ENCODE data around the gene BASP1.
"Not testable (repeated sequence)": the region's sequence is repeated elsewhere in the genome, so short reads cannot be mapped to it uniquely, and the experiment has no call there.

BASP1 gene

GRCh38 chr5:17257705-17258273, 40.4 kb downstream of the BASP1 start:
- DNase-seq (ENCODE audit: low read depth), result no peak
- Histone ChIP-seq H3K27me3 (replicated peaks; ENCODE audit: control insufficient read depth, insufficient read depth, low read length) (no peaks in the 10 kb centered on the region), H3K36me3 (ENCODE audit: control insufficient read depth, insufficient read depth, low read length, severe bottlenecking) (no peaks in the 10 kb centered on the region), H3K4me3 (ENCODE audit: low read length) (no peak overlapping the region), H3K4me1 (ENCODE audit: control insufficient read depth, insufficient read depth, low read length) (peaks cover 46% of the 10 kb centered on the region), H3K9ac (ENCODE audit: low read length) (no peak overlapping the region), H3K9me3 (ENCODE audit: control insufficient read depth, low read length) (no peaks in the 10 kb centered on the region)

- Histone ChIP-seq H3K27me3 (replicated peaks; ENCODE audit: control insufficient read depth, insufficient read depth, low read length) (no peaks in the 10 kb centered on the region), H3K36me3 (ENCODE audit: control insufficient read depth, insufficient read depth, low read length, severe bottlenecking) (no peaks in the 10 kb centered on the region), H3K4me1 (ENCODE audit: control insufficient read depth, insufficient read depth, low read length) (peaks cover 44% of the 10 kb centered on the region)
These were observed 41.0 kb downstream of the BASP1 start for GRCh38 chr5:17258431-17258830.

DNA sequence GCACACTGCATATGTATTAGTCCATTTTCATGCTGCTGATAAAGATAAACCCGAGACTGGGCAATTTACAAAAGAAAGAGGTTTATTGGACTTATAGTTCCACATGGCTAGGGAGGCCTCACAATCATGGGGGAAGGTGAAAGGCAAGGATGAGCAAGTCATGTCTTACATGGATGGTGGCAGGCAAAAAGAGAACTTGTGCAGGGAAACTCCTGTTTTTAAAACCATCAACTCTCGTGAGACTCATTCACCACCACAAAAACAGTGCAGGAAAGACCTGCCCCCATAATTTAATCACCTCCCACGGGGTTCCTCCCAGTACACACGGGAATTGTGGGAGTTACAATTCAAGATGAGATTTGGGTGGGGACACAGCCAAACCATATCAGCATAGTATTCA, 41.6 kb downstream of the BASP1 start:
- not testable (repeated sequence) for DNase-seq (ENCODE audit: low read depth); H3K36me3 ChIP-seq (ENCODE audit: control insufficient read depth, insufficient read depth, low read length, severe bottlenecking); H3K9ac ChIP-seq (ENCODE audit: low read length); H3K9me3 ChIP-seq (ENCODE audit: control insufficient read depth, low read length); H3K27me3 ChIP-seq (replicated peaks; ENCODE audit: control insufficient read depth, insufficient read depth, low read length); H3K4me3 ChIP-seq (ENCODE audit: low read length)
- peaks cover 44% of the 10 kb centered on the region for H3K4me1 ChIP-seq (ENCODE audit: control insufficient read depth, insufficient read depth, low read length)

More at GRCh38 chr5:17258431-17258830, 41.0 kb downstream of the BASP1 start:
- no peak overlapping the region for H3K4me3 ChIP-seq (ENCODE audit: low read length)
- H3K9ac ChIP-seq (ENCODE audit: low read length), result no peak overlapping the region
- DNase-seq (ENCODE audit: low read depth), result no peak
- H3K9me3 ChIP-seq (ENCODE audit: control insufficient read depth, low read length), result no peaks in the 10 kb centered on the region

DNA sequence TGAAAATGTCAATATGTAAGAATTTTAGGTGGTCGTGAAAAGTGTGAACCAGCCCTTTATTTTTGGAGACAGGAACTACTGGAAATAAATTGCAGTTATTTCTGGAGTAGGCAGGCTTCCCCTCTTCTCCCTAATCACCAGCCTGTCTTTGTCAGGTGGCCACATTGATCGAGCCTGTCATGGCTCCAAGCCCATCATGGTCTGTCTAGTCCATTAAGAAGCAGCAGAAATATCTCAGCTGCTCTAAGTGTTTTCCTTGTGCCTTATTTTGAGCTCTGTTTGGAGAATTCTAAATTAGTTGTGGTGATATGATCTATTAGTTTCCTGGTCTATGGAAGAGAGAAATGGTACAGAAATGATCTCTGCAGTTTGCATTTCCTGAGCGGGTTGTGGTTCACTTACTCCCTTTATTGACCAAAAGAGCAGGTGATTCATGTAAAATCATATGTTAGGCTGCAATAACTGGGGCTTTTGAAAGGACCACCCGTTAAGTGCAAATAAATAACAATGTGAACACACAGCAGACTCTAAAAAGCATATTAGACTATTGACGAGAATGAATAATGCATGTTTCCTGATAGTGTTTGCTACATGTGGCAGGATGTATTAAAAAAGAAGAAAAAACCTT, 42.3 kb downstream of the BASP1 start:
- Histone ChIP-seq H3K27me3 (replicated peaks; ENCODE audit: control insufficient read depth, insufficient read depth, low read length) (no peaks in the 10 kb centered on the region), H3K4me1 (ENCODE audit: control insufficient read depth, insufficient read depth, low read length) (peaks cover 43% of the 10 kb centered on the region), H3K36me3 (ENCODE audit: control insufficient read depth, insufficient read depth, low read length, severe bottlenecking) (peaks cover 3% of the 10 kb centered on the region), H3K9ac (ENCODE audit: low read length) (no peak overlapping the region), H3K9me3 (ENCODE audit: control insufficient read depth, low read length) (no peaks in the 10 kb centered on the region), H3K4me3 (ENCODE audit: low read length) (no peak overlapping the region)
- no peak for DNase-seq (ENCODE audit: low read depth)

DNA sequence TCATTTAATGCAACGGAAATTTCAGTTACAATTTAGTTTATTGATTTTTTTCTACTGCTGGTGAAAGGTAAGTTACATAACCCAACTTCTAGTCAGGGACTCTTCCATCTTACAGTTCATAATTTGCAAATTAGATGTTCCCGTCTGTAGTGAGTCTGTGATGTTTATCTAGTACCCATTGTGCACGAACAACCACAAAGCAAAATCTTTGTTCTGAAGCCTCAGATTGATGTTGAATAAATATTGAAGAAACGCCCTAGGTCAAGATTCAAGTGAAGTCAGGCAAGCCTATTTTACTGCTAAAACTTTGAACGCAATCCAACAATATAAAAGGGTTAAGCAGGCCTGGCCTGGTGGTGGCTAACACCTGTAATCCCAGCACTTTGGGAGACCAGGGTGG, 43.1 kb downstream of the BASP1 start:
- Histone ChIP-seq H3K4me3 (ENCODE audit: low read length) (no peak overlapping the region), H3K9me3 (ENCODE audit: control insufficient read depth, low read length) (no peaks in the 10 kb centered on the region), H3K36me3 (ENCODE audit: control insufficient read depth, insufficient read depth, low read length, severe bottlenecking) (peaks cover 3% of the 10 kb centered on the region), H3K4me1 (ENCODE audit: control insufficient read depth, insufficient read depth, low read length) (peaks cover 35% of the 10 kb centered on the region), H3K9ac (ENCODE audit: low read length) (no peak overlapping the region), H3K27me3 (replicated peaks; ENCODE audit: control insufficient read depth, insufficient read depth, low read length) (no peaks in the 10 kb centered on the region)
- no peak for DNase-seq (ENCODE audit: low read depth)

GRCh38 chr5:17261075-17261474, 43.6 kb downstream of the BASP1 start:
- Histone ChIP-seq H3K9ac (ENCODE audit: low read length) (no peak overlapping the region), H3K4me1 (ENCODE audit: control insufficient read depth, insufficient read depth, low read length) (peaks cover 30% of the 10 kb centered on the region), H3K27me3 (replicated peaks; ENCODE audit: control insufficient read depth, insufficient read depth, low read length) (no peaks in the 10 kb centered on the region), H3K9me3 (ENCODE audit: control insufficient read depth, low read length) (no peaks in the 10 kb centered on the region), H3K4me3 (ENCODE audit: low read length) (no peak overlapping the region), H3K36me3 (ENCODE audit: control insufficient read depth, insufficient read depth, low read length, severe bottlenecking) (peaks cover 3% of the 10 kb centered on the region)
- no peak for DNase-seq (ENCODE audit: low read depth)

DNA sequence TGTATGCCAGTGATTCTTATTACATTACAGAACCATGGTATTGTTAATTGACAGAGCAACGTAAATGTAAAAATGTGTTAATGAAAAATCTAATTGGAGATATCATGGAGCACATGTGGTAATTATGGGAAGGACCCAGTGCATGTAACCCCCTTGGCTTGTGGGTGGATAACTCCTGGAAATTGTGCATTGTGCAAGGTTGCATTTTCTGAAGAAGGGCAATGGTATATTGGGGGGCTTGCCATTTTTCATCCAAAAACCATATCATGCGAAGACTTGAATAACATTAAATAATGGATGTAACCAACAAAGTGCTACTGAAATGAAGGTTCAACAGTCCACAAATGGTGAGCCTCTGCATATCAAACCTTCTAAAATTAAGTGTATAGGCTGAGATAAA, 47.6 kb downstream of the BASP1 start:
- peaks cover 14% of the 10 kb centered on the region for H3K4me1 ChIP-seq (ENCODE audit: control insufficient read depth, insufficient read depth, low read length)
- H3K27me3 ChIP-seq (replicated peaks; ENCODE audit: control insufficient read depth, insufficient read depth, low read length), result no peaks in the 10 kb centered on the region
- no peak overlapping the region for H3K4me3 ChIP-seq (ENCODE audit: low read length)
- no peak overlapping the region for H3K9ac ChIP-seq (ENCODE audit: low read length)
- no peaks in the 10 kb centered on the region for H3K9me3 ChIP-seq (ENCODE audit: control insufficient read depth, low read length)
- no peak for DNase-seq (ENCODE audit: low read depth)
- H3K36me3 ChIP-seq (ENCODE audit: control insufficient read depth, insufficient read depth, low read length, severe bottlenecking), result peaks cover 3% of the 10 kb centered on the region

GRCh38 chr5:17267106-17267505, 49.7 kb downstream of the BASP1 start:
- DNase-seq (ENCODE audit: low read depth), result no peak
- peaks cover 8% of the 10 kb centered on the region for H3K4me1 ChIP-seq (ENCODE audit: control insufficient read depth, insufficient read depth, low read length)
- H3K36me3 ChIP-seq (ENCODE audit: control insufficient read depth, insufficient read depth, low read length, severe bottlenecking), result peaks cover 3% of the 10 kb centered on the region
- H3K4me3 ChIP-seq (ENCODE audit: low read length), result no peak overlapping the region
- H3K9ac ChIP-seq (ENCODE audit: low read length), result no peak overlapping the region
- no peaks in the 10 kb centered on the region for H3K9me3 ChIP-seq (ENCODE audit: control insufficient read depth, low read length)
- no peaks in the 10 kb centered on the region for H3K27me3 ChIP-seq (replicated peaks; ENCODE audit: control insufficient read depth, insufficient read depth, low read length)

GRCh38 chr5:17269201-17269600, 51.8 kb downstream of the BASP1 start:
- Histone ChIP-seq H3K36me3 (ENCODE audit: control insufficient read depth, insufficient read depth, low read length, severe bottlenecking) (peaks cover 2% of the 10 kb centered on the region), H3K27me3 (replicated peaks; ENCODE audit: control insufficient read depth, insufficient read depth, low read length) (no peaks in the 10 kb centered on the region), H3K4me3 (ENCODE audit: low read length) (no peak overlapping the region), H3K9me3 (ENCODE audit: control insufficient read depth, low read length) (no peaks in the 10 kb centered on the region), H3K4me1 (ENCODE audit: control insufficient read depth, insufficient read depth, low read length) (peaks cover 8% of the 10 kb centered on the region), H3K9ac (ENCODE audit: low read length) (no peak overlapping the region)
- no peak for DNase-seq (ENCODE audit: low read depth)

DNA sequence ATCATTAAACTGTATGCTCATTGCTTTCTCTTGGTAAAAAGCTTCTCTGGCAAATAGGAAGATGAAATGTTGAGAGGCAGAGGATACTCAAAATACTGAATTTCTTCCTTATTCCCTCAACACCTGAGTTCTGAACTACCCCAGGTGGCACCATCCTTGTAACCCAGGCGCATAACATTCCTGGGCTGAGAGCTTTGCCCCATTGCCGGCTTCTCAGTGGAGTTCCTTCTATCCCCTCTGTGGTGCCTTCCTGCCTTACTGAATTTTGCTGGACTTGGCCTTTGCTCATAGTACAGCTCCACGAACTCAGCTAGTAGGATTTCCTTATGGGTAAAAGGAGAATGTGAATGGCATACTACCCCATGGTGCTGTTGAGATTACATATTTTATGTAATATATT, 54.7 kb downstream of the BASP1 start:
- Histone ChIP-seq H3K4me3 (ENCODE audit: low read length) (no peak overlapping the region), H3K9me3 (ENCODE audit: control insufficient read depth, low read length) (no peaks in the 10 kb centered on the region), H3K36me3 (ENCODE audit: control insufficient read depth, insufficient read depth, low read length, severe bottlenecking) (peaks cover 14% of the 10 kb centered on the region), H3K27me3 (replicated peaks; ENCODE audit: control insufficient read depth, insufficient read depth, low read length) (no peaks in the 10 kb centered on the region), H3K4me1 (ENCODE audit: control insufficient read depth, insufficient read depth, low read length) (peaks cover 8% of the 10 kb centered on the region), H3K9ac (ENCODE audit: low read length) (no peak overlapping the region)
- no peak for DNase-seq (ENCODE audit: low read depth)

DNA sequence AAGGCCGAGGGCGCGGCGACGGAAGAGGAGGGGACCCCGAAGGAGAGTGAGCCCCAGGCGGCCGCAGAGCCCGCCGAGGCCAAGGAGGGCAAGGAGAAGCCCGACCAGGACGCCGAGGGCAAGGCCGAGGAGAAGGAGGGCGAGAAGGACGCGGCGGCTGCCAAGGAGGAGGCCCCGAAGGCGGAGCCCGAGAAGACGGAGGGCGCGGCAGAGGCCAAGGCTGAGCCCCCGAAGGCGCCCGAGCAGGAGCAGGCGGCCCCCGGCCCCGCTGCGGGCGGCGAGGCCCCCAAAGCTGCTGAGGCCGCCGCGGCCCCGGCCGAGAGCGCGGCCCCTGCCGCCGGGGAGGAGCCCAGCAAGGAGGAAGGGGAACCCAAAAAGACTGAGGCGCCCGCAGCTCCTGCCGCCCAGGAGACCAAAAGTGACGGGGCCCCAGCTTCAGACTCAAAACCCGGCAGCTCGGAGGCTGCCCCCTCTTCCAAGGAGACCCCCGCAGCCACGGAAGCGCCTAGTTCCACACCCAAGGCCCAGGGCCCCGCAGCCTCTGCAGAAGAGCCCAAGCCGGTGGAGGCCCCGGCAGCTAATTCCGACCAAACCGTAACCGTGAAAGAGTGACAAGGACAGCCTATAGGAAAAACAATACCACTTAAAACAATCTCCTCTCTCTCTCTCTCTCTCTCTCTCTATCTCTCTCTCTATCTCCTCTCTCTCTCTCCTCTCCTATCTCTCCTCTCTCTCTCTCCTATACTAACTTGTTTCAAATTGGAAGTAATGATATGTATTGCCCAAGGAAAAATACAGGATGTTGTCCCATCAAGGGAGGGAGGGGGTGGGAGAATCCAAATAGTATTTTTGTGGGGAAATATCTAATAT, 58.1 kb downstream of the BASP1 start:
- Histone ChIP-seq H3K27me3 (replicated peaks; ENCODE audit: control insufficient read depth, insufficient read depth, low read length) (no peaks in the 10 kb centered on the region), H3K4me1 (ENCODE audit: control insufficient read depth, insufficient read depth, low read length) (no peaks in the 10 kb centered on the region), H3K4me3 (ENCODE audit: low read length) (no peak overlapping the region), H3K36me3 (ENCODE audit: control insufficient read depth, insufficient read depth, low read length, severe bottlenecking) (peaks cover 14% of the 10 kb centered on the region), H3K9ac (ENCODE audit: low read length) (no peak overlapping the region), H3K9me3 (ENCODE audit: control insufficient read depth, low read length) (no peaks in the 10 kb centered on the region)
- no peak for DNase-seq (ENCODE audit: low read depth)

Data from adipocyte (in vitro differentiated cells).